Thoracic aorta (tissue), 2 donors: Measurements from ENCODE around the gene SLCO2B1. TPM values are rescaled to one million over a fixed set of nuclear protein-coding genes. Genes with fewer than 3 reads are reported as not detected.

Experiments
- ATAC-seq: fragments of 150-250 bp; one replicate; pipeline ENCODE4 v1.8.0; 2017; ENCODE audit warnings: low read depth; ENCODE audit not compliant: insufficient number of reproducible peaks, low FRiP score
- DNase-seq: peaks from one replicate; pipeline ENCODE4 v3.0.0-alpha.2; 2020; ENCODE audit warnings: low spot score
- H3K27ac ChIP-seq, 2 donors: fragments of 200-600 bp; sonication (generic); 1 replicate in 1 of 2; 2 replicates in 1 of 2; pipeline ENCODE4 v1.5.1; 2016; ENCODE audit warnings: mild to moderate bottlenecking in 2 of 2, moderate library complexity in 2 of 2
- H3K27me3 ChIP-seq: fragments of 200-600 bp; sonication (generic); replicated peaks from 2 replicates; pipeline ENCODE4 v1.6.0; 2016; ENCODE audit warnings: mild to moderate bottlenecking; ENCODE audit not compliant: insufficient read depth
- H3K36me3 ChIP-seq: fragments of 200-600 bp; sonication (generic); one replicate; pipeline ENCODE4 v1.5.1; 2016
- H3K4me1 ChIP-seq, 2 donors: fragments of 200-600 bp; sonication (generic); 1 replicate in 1 of 2; 2 replicates in 1 of 2; pipeline versions ENCODE4 v1.5.1 to v1.6.0; 2016; ENCODE audit warnings: low read depth in 2 of 2, mild to moderate bottlenecking in 1 of 2; ENCODE audit not compliant: control insufficient read depth in 1 of 2
- H3K4me3 ChIP-seq: fragments of 200-600 bp; sonication (generic); 2 replicates; pipeline ENCODE4 v1.5.1; 2016; ENCODE audit warnings: mild to moderate bottlenecking
- H3K9me3 ChIP-seq: fragments of 200-600 bp; sonication (generic); 2 replicates; pipeline ENCODE4 v1.5.1; 2016
- total RNA-seq, 2 donors: library from RNA; depleted of rRNA; stranded (reverse); fragments of >200 nt; gene quantifications; one replicate each; pipeline versions ENCODE4 v1.1.0 to v1.2.3, GENCODE V29; 2016
- TF ChIP-seq, protein P1 (sequence below): fragments of 200-600 bp; sonication (generic); IDR thresholded peaks from one replicate; pipeline ENCODE4 v1.5.1; 2019; ENCODE audit warnings: antibody characterized with exemption

The SLCO2B1 gene
- total RNA-seq, 2 donors from 2014 or later: 107 to 692 TPM

- Histone ChIP-seq H3K4me1 (no peaks in the 10 kb centered on the region), H3K36me3 (no peaks in the 10 kb centered on the region), H3K27ac (no peak overlapping the region), H3K4me3 (peak overlapping the region; percentile 14), H3K27me3 (no peaks in the 10 kb centered on the region), H3K9me3 (no peaks in the 10 kb centered on the region)
- DNase-seq (no peak), ATAC-seq (no peak)
- TF ChIP-seq, protein P1, sequence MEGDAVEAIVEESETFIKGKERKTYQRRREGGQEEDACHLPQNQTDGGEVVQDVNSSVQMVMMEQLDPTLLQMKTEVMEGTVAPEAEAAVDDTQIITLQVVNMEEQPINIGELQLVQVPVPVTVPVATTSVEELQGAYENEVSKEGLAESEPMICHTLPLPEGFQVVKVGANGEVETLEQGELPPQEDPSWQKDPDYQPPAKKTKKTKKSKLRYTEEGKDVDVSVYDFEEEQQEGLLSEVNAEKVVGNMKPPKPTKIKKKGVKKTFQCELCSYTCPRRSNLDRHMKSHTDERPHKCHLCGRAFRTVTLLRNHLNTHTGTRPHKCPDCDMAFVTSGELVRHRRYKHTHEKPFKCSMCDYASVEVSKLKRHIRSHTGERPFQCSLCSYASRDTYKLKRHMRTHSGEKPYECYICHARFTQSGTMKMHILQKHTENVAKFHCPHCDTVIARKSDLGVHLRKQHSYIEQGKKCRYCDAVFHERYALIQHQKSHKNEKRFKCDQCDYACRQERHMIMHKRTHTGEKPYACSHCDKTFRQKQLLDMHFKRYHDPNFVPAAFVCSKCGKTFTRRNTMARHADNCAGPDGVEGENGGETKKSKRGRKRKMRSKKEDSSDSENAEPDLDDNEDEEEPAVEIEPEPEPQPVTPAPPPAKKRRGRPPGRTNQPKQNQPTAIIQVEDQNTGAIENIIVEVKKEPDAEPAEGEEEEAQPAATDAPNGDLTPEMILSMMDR: no peak
Measured at GRCh38 chr11:75154646-75155569, 4.0 kb downstream of the SLCO2B1 start.

DNA sequence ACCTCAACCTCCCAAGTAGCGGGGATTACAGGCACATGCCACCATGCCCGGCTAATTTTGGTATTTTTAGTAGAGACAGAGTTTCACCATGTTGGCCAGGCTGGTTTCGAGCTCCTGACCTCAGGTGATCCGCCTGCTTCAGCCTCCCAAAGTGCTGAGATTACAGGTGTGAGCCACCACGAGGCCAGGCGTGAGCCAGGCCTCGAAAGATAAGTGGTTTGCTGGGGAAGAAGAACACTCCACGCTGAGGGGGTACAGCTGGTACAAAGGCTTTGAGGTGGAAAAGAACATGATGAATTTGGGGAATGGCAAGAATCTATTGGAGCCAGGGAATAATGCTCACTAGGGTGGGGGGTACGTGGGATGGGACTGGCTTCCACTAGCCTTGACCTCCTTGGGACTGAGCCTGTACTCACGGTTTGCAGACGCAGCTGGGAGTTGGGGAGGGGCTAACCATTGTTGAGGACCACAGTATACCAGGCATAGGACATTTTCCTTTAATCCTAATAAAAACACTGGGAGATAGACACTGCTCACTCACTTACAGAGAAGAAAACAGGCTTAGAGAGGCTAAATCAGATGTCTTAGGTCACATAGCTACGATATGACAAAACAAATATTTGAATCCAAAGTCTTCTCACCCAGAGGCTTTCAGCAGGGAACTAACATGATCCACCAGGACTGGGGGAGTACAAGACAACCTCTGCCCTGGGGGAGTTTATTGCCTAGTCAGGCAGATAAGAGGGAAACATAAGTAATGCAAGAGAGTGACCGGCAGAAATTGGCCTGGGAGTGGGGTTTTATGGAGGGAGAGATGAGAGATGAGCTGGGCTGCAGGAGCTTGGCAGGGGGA, 4.9 kb downstream of the SLCO2B1 start:
- Histone ChIP-seq H3K27me3 (no peaks in the 10 kb centered on the region), H3K36me3 (no peaks in the 10 kb centered on the region), H3K9me3 (no peaks in the 10 kb centered on the region), H3K4me1 (no peaks in the 10 kb centered on the region), H3K27ac (no peak overlapping the region), H3K4me3 (no peak overlapping the region)
- DNase-seq (no peak), ATAC-seq (no peak)
- TF ChIP-seq, protein P1: no peak

DNA sequence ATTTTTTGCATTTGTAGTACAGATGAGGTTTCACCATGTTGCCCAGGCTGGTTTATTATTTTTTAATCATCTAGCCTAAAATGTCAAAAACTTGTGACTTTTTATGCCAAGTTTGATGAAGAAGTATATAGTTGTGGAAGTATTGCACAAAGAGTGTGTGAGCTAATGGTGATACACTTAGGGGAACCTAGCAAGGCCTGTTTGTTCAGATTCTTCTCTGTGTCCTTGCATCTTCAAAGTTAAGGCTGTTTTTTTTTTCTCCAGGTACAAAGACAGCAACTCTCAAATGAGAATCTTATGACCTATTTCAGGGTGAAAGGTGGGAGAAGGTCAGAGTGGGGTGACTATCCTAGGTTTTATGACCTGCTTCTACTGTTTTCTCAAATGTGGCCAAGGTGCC, 7.3 kb downstream of the SLCO2B1 start:
- H3K27me3 ChIP-seq: no peaks in the 10 kb centered on the region
- TF ChIP-seq, protein P1: no peak
- DNase-seq (no peak), ATAC-seq (no peak)
- no peaks in the 10 kb centered on the region for H3K9me3 ChIP-seq
- H3K27ac ChIP-seq: no peak overlapping the region
- no peaks in the 10 kb centered on the region for H3K4me1 ChIP-seq
- no peaks in the 10 kb centered on the region for H3K36me3 ChIP-seq
- H3K4me3 ChIP-seq: no peak overlapping the region

GRCh38 chr11:75158696-75159150, 7.8 kb downstream of the SLCO2B1 start:
- DNase-seq: no peak
- no peak overlapping the region for H3K4me3 ChIP-seq
- H3K27me3 ChIP-seq: no peaks in the 10 kb centered on the region
- TF ChIP-seq, protein P1: no peak
- no peaks in the 10 kb centered on the region for H3K9me3 ChIP-seq
- ATAC-seq: no peak
- no peak overlapping the region for H3K27ac ChIP-seq
- no peaks in the 10 kb centered on the region for H3K36me3 ChIP-seq
- no peaks in the 10 kb centered on the region for H3K4me1 ChIP-seq
